Neural progenitor cell (in vitro differentiated cells): Measurements from ENCODE around the gene ANKDD1B.

Experiments used
- CTCF ChIP-seq: fragments of 200-600 bp; sonication (generic); IDR thresholded peaks from 2 replicates; pipeline ENCODE4 v1.5.1; 2017; ENCODE audit warnings: antibody characterized with exemption, mild to moderate bottlenecking
- EZH2phosphoT487 ChIP-seq: fragments of 200-600 bp; sonication (generic); IDR thresholded peaks from 2 replicates; pipeline ENCODE4 v1.6.1; 2017; ENCODE audit warnings: antibody characterized with exemption

- TF ChIP-seq CTCF (no peak), EZH2phosphoT487 (no peak)
These were observed 64.5 kb downstream of the ANKDD1B start for GRCh38 chr5:75675783-75676182.
